ENCODE results near the gene GRIK3.

The GRIK3 gene

DNA sequence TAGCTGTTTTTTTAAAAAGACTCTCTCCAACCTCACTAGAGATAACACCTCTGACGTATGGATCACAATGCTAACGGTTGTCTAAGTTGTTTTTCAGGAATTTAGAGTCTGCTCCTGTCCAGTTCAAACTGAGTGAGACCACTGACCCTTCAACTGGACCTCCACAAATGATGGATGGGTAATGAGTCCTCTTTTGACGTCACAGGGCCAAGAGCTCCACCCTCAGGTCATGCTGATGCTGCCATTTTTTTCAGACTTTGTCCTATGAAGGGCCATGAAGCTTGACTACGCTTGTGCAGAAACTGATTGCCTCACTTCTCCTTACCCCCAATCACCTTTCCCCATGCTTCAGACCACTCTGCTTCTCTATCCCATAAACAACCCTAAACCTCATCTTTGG lies 16.6 kb downstream of the GRIK3 start:
- in situ Hi-C loops (cut with MboI; ENCODE audit: low sequenced_read_pairs) = no loop called here

DNA sequence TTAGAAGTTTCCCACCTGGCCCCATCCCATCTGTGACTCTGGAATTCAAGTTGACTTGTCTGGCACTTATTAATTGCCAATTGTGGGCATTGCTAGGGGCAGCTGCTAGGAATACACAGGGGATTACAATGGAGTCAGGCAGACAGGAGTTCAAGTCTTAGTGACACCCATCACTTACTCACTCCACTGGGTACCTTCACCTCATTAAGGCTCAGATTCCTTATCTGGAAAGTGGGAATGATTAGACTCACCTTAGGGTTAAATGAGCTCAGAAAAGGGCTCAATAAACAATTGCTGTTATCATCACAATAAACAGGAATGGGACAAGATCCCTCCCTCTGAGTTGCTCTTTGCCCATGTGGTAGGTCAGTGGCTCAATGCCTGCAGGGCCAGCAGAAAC lies 18.2 kb downstream of the GRIK3 start:
- in situ Hi-C loops (cut with MboI; ENCODE audit: low sequenced_read_pairs) = no loop called here

DNA sequence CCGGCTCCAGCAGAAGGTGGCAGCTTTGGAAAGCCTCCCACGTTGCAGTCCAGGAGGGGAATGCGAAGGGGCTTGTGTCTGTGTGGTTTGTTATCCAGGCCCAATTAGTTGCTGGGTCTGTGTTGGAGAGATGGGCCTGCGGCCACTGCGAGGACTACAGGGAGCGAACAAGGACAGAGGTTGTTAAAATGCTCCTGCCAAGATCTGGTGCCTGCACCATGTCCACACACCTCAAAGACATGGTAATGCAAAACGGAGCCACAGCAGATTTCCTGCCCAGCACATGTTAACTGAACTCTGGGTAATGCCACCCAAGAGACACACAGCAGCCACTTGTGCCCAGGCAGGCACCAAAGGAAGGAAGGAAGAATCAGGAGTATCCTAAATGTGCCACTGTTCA lies 18.6 kb downstream of the GRIK3 start:
- in situ Hi-C loops (cut with MboI; ENCODE audit: low sequenced_read_pairs) = no loop called here

DNA sequence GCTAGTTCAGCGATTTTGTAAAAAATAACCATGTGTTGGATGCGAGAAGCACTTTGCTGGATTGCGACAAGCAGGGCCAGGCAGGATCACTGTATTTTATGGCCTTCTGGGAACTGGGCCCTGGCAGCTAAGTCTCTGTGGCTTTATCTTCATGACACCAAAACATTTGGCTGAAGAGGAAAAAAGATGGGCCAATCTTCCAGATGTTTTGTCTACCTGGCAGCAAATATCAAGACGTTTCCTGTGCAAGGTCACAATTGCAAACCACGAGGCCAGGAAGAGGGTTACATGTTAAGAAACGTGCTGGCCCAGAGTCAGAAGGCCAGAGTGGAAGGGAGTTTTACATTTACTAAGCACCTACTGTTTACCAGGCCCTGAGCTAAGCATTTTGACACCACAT lies 22.1 kb downstream of the GRIK3 start:
- in situ Hi-C loops (cut with MboI; ENCODE audit: low sequenced_read_pairs) = no loop called here

DNA sequence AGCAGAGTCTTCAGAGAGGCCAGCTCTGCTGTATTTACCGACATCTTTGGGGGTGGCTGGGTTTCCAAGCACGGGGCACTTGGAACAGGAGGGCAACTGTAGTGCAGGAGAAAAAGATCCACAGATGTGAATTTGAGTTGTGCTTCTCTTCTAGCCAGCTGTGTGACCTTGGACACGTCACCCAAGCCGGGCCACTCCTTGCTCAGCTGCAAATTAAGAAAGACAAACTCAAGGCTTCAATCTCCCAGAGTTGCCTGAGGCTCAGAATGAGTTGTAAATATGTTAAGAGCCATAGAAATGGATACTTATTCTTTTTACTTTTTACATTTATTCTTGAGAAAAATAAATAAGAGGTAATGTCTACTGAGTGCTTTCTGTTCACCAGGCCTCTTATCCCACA lies 24.3 kb downstream of the GRIK3 start:
- in situ Hi-C loops (cut with MboI; ENCODE audit: low sequenced_read_pairs) = no loop called here

DNA sequence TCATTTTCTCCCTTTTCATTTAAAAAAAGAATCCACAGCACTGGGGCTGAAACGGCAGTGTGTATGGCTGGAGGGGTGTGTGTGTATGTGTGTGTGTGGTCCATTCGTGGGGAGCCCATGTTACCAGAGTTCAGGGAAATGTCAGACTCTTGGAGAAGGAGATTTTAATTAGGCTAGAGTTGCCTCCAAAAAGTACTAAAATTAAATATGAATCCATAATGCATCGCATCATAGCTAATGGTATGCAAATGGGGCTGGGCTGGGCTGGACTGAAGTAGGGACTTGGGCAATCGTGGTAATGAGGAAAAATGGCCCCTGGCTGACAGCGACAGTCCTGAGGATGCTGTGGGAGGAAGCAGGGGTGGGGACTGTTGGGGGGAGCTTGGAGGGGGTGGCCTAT lies 24.8 kb downstream of the GRIK3 start:
- in situ Hi-C loops (cut with MboI; ENCODE audit: low sequenced_read_pairs) = no loop called here

DNA sequence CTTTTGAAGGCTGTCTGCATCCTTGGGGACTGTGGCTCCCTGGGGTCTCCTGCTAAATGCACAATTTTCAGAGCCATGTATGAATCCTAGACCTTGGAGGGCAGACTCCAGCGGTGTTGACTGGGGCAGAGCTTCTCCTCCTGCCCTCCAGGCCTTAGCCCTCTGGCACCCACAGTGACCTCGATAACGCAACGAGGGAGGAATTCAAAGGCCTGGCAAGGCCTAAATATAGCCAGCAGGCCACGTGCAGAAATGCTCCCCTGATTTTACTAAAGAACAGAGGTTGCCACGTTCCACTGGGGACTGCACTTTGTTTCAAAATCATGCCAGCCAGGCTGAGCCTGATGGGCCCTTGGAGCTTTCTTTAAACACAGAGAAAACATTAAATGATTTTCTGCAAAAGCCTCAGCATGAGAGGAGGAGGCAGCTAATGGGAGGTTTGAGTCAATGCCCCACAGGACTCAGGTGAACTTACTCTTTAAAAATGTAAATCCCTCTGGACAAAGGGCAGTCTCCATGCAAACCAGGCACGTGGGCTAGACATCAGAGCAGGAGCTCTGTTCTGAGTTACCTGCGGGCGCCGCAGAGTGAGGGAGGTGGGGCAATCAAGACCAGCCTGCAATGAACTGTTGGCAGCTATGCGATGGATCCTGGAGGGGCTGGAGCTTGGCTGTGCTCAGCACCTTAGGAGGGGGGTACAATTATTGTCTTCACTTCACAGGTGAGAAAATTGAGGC lies 28.0 kb downstream of the GRIK3 start:
- in situ Hi-C loops (cut with MboI; ENCODE audit: low sequenced_read_pairs) = no loop called here

DNA sequence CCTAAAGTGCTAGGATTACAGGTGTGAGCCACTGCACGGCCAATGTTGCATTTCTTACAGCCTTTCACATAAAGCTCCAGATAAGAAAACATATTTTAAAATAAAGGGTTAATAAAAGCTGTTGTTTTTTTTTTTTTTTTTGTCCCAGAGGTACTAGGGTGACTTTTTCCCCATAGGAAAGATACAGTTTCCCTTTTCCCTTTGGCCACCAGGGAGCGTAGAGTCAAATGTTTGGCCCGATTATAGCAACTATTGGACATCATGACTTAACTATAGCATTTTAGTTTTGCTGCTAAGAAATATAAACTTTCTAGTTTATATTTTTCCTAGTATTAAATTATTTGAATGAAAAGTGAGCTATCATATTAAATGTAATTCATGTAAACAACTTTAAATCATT lies 31.4 kb downstream of the GRIK3 start:
- in situ Hi-C loops (cut with MboI; ENCODE audit: low sequenced_read_pairs) = no loop called here

DNA sequence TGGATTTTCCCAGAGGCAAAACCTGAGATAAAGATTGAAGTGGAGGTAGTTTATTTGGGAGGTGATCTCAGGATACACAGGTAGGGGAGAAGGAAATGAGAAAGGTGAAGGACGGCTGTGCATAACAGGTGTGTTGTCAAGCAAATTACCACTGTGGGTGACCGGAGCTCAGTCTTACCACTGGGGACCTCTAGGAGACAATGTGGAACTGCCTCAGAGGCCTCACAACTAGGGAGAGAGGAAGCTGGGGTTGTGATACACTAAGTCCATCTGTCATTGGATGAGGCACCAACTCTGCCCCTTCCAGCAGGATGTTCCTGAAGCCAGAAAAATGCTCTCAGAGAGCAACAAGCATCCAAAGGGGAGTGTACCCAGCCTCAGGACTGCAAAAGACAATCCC lies 32.6 kb downstream of the GRIK3 start:
- in situ Hi-C loops (cut with MboI; ENCODE audit: low sequenced_read_pairs) = no loop called here

DNA sequence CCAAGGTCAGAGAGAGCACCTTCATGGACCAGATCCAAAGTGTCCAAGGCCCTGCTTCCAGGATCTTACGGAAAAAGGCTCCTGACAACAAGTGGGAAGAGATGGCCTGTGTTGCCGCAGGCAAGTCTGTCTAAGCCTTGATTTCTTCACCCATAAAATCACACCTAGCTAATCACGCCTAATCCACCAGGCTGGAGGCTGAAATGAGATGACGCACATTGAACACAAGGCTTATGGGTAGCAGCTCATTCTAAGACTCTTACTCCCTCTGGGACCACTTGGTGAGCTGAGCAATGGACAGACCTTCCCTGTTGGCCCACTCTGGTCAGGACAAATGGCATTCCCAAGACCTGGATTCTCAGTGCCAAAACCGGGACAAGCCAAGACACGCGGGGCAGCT lies 38.2 kb downstream of the GRIK3 start:
- in situ Hi-C loops (cut with MboI; ENCODE audit: low sequenced_read_pairs) = no loop called here

DNA sequence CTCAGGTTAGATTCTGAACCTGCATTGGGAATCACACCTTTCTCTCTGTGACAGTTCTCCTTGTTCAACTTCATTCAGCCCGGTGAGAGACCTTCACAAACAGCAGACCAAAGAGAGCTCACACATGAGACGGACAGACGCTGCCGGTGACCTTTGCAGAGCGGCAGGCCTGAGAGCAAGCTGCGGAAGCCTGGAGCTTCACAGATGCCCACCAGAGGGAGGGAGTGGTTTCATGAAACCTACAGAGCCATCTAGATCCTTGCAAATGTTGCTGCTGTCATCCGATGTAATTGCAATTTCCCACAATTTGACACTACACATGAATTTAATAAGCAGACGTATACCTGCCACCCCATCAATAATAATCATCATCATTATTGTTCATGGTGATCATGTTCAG lies 39.4 kb downstream of the GRIK3 start:
- in situ Hi-C loops (cut with MboI; ENCODE audit: low sequenced_read_pairs) = no loop called here

DNA sequence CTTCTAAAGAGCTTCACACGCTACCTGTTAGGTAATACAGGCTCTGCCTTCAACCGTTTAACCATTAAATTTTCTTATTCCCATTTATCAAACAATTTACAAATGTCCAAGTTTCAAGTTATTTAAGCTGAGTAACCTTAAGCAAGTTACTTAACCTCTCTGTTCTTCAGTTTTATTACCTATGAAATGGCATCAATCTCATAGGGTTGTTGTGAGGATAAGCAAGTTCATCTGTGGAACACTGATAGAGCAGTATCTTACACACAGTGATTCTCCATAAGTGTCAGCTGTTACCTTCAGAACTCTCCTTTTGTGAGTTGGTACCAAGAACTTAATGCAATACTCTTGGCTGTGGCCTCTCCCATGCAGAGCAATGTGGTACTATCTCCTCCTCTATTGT lies 40.0 kb downstream of the GRIK3 start:
- in situ Hi-C loops (cut with MboI; ENCODE audit: low sequenced_read_pairs) = no loop called here

DNA sequence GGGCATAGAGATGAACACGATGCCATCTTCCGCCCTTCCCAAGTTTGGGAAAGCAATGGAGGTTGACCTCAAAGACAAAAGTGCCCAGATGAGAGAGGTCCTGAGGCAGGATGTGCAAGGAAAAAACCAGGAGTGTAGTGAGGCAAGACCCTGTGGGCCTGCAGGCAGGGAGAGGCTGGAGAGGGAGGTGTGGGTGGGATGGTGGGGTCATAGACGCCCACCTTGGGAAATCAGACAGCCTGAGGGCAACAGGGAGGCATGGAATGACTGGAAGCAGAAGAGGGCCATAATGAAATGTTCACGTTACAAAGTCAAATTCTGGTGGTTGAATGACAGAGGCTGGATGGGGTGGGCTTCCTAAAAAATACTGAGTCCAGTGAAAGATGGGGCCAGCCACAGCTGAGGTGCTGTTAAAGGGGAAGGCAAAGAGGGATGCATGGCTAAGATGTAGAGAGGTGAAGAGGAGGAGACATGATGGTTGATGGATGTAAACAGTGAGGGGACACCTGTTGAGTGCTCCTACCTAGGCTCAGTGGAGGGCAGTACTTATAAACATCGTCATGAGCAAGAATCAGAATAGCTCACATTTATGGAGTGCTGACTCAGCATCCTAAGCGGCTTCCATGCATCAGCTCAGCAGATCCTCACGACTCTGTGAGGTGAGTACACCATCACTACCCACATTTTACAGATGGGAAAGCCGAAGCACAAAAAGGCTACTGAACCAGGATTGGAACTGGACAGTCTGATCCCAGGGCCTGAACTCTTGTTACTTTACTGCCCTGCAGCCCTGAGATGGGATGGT lies 42.0 kb downstream of the GRIK3 start:
- in situ Hi-C loops (cut with MboI; ENCODE audit: low sequenced_read_pairs) = no loop called here

DNA sequence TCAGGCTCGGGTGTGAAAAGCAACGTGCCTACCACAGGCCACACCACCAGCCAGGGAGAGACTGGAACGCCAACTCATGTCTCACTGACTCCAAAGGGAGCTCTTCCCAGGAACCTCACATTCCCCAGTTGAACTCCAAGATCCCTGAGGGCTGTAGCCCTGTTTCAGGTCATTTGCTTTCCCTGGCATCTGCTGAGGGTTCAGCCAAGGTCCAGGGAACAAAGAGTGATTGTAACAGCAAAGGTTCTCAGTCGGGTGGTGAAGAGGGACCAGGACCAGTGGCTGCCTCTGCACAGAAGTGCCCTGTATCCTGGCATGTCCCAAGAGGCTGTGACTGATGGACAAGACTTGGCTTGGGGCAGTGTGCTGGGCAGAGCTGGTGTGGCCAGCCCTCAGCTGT lies 42.8 kb downstream of the GRIK3 start:
- in situ Hi-C loops (cut with MboI; ENCODE audit: low sequenced_read_pairs) = no loop called here

DNA sequence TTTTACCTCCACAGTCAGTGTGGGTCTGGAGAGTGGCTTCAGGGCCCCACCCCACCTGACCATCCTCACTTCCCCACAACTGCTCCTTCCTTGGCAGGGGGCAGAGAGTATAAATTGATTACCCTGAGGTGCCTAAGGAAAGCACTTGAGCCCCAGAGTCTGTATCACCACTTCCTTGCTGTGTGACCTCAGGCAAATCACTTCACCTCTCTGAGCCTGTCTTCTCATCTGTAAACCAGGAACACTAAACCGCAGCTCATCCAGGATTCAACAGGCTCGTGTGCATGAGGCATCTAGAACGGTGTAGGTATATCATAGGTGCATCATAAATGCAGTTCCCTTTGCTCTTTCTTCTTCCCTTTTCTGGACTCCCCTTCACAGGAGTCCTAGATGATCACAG lies 43.4 kb downstream of the GRIK3 start:
- in situ Hi-C loops (cut with MboI; ENCODE audit: low sequenced_read_pairs) = no loop called here

DNA sequence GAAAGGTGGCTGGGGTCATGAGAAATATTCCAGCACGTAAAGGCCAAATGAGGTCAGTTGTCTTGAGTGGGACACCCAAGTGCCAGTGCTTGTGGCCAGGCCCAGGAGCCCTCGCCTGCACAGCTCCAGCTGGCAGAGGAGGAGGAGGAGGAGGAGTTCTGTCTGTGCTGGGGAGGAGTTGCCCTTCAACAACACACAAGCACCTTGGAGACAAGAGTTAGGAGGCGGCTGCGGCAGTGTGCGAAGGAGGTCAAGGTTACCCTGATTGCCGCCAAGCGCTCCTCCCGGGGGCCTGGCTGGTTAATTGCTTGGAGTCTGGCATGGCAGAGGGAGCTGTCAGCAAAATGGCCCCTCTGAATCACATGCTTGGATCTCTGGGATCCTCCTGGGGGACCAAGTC lies 45.1 kb downstream of the GRIK3 start:
- in situ Hi-C loops (cut with MboI; ENCODE audit: low sequenced_read_pairs) = no loop called here

DNA sequence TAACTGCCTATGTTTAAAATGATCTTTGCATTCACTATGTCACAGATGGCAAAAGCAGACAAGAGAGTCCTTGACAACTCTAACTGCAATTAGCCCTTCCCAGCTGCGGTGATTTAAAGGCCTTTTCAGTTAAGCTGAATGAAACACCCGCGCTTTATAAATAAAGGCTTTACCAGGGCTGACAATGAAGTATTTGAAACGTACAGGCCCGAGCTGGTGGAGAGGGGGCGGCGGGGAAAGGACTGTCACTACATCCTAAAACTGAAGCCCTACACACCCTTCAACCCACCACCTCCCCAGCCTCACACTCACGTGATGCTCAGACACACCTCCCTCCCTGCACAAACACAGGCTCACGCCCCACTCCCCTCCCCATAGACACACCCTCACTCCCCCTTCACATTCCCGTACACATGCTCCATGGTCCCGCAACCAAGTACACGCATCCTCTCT lies 45.5 kb downstream of the GRIK3 start:
- in situ Hi-C loops (cut with MboI; ENCODE audit: low sequenced_read_pairs) = no loop called here

DNA sequence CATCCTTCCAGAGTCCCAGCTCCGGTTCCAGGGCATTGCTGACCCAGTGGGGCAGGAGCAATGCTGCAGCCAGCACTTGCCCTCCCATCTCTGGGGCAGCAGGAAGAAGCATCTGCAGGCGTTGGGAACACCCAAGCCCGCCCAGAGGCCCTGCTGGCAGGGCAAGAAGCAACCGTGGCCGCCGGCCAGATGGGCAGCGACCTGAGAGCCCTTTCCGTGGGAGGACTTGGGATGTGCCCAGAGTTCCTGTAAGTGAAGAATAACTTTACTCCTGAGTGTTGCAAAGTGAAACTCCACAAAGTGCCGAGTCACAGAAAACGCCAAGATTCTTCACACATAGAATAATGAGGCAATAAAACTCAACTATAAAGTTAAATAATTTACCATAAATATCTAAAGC lies 46.0 kb downstream of the GRIK3 start:
- in situ Hi-C loops (cut with MboI; ENCODE audit: low sequenced_read_pairs) = no loop called here

DNA sequence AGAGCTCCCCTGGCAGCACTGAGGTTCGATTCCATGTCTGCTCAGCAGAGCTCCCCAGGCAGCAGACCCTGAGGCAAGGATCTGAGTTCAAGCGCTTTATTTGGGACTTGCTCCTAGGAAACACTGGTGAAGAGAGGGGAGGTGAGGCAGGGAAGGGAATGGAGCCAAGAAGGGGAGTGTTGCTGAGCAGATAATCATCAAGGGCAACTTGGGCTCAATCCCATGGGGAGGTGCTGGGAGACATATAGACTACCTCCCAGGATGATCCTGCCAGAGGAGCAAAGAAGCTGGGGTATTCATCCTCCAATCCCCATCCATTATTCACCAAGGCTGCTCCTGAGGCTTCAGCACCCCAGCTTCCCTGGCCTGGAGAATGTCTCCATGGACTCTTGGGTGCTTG lies 47.0 kb downstream of the GRIK3 start:
- in situ Hi-C loops (cut with MboI; ENCODE audit: low sequenced_read_pairs) = no loop called here

DNA sequence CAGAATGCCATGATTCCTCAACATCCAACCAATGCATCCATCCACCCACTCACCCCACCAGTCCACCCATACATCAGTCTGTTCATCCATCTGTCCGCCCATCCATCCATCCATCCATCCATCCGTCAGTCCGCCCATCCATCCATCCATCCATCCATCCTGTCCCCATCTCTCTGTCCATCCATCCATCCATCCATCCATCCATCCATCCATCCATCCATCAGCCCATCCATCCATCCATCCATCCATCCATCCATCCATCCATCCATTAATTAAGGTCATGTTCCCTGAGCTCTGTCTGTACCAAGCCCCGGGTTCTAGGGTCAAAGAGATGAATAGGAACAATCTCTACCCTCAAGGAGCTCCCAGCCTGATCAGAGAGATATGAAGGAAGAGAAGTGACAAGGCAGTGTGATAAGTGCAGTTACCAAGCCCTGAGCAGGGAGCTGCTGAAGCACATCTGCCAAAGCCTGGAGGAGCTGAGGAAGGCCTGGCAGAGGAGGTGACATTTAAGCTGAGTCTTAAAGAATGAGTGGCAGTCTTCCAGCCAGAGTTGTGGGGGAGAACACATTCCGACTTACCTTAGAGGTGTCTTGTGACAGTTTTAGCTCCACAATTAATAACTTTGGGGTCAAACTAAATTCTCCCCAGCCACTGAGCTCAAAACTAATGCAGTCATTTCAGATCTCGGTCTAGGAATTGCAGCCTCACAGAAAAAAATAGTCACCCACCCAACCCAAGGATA lies 47.9 kb downstream of the GRIK3 start:
- in situ Hi-C loops (cut with MboI; ENCODE audit: low sequenced_read_pairs) = no loop called here

DNA sequence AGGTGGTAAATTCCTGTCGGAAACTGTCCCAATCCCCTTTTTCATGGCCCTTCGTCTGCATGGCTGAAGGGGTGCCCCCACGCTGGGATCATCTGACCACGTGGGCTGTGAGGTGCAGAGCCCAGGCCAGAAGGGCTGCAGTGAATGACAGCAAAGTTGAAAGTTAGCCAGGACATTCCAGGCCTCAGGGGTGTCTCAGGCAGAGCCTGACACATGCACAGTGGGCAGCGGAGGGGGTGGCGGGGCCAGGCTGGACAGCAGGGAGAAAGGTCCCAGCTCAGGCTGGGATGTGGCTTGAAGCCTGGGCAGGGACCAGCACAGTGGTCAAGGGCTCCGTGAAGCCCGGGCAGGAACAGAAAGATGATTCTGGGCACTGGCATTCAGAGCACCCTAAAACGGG lies 49.6 kb downstream of the GRIK3 start:
- in situ Hi-C loops (cut with MboI; ENCODE audit: low sequenced_read_pairs) = no loop called here

DNA sequence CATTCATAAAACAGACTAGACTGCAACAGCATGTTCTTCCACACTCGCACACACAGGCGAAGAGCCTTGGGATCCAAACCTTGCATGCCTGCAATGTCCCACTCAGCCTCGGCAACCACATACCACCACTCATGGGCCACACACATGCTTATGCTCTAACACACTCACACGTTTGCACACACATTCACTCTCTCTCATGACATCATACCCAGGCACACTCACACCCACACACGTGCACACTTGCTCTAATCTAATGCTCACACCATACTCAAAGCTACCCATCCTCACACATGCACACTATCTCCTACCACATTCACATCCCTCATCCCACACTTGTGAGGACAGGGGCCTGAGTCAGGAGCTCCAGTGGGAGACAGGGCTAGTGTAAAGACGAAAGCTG lies 50.3 kb downstream of the GRIK3 start:
- in situ Hi-C loops (cut with MboI; ENCODE audit: low sequenced_read_pairs) = no loop called here

All from HL-60/S4 treated with phorbol 12-myristate 13-acetate at 8.2 ng/mL for 4 days and 3 days (cell line).